C4-2B (cell line): ENCODE data around the gene UBR4.

Experiments used
- H3K27ac ChIP-seq: fragments of 450-650 bp; 2 replicates; pipeline ENCODE4 v1.5.1; 2017
- ZFX ChIP-seq: fragments of 450-650 bp; IDR thresholded peaks from 2 replicates; pipeline ENCODE4 v1.6.1; 2017
- TF ChIP-seq, protein P1 (sequence below): fragments of 450-650 bp; conservative IDR thresholded peaks from 2 replicates; pipeline ENCODE4 v1.5.1; 2017; ENCODE audit warnings: mild to moderate bottlenecking

UBR4 gene

DNA sequence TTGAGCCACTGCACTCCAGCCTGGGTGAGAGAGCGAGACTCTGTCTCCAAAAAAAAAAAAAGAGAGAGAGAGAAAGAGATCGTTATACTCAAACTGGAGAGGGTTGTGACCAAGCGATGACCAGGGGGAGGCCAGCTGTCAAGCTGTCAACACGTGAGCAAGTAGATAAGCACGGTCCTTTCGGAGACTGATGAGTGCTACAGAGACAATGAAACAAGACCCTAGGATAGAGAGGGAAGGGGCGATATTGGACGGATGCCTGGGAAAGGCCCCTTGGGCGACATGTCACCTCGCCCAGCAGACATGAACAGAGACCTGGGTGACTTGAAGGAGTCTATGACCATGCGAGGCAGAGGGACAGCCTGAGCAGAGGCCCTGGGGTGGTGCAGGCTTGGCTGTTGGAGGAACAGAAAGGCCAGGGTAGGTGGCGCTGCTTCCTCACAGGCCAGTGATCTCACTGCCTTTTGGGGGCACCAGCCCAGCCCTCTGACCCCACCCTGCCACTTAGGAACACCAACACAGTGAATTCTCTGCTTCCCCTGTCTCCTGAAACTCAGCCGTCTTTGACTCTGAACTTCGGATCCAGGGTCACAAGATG is 152.8 kb downstream of the UBR4 start:
- TF ChIP-seq, protein P1, sequence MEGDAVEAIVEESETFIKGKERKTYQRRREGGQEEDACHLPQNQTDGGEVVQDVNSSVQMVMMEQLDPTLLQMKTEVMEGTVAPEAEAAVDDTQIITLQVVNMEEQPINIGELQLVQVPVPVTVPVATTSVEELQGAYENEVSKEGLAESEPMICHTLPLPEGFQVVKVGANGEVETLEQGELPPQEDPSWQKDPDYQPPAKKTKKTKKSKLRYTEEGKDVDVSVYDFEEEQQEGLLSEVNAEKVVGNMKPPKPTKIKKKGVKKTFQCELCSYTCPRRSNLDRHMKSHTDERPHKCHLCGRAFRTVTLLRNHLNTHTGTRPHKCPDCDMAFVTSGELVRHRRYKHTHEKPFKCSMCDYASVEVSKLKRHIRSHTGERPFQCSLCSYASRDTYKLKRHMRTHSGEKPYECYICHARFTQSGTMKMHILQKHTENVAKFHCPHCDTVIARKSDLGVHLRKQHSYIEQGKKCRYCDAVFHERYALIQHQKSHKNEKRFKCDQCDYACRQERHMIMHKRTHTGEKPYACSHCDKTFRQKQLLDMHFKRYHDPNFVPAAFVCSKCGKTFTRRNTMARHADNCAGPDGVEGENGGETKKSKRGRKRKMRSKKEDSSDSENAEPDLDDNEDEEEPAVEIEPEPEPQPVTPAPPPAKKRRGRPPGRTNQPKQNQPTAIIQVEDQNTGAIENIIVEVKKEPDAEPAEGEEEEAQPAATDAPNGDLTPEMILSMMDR: no peak
- TF ChIP-seq ZFX: no peak
- no peak overlapping the region for H3K27ac ChIP-seq

DNA sequence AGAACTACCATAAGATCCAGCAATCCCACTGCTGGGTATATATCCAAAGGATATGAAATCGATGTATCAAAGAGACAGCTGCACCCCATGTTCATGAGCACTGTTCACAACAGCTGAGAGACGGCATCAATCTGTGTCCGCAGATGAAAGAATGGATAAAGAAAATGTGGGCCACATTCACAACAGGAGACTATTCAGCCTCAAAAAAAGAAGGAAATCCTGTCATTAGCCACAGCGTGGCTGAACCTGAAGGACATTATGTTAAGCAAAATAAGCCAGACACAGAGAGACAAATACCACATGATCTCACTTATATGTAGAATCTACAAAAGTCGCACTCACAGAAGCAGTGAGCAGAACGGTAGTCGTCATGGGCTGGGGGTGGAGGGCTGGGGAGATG is 154.4 kb downstream of the UBR4 start:
- H3K27ac ChIP-seq: no peak overlapping the region

DNA sequence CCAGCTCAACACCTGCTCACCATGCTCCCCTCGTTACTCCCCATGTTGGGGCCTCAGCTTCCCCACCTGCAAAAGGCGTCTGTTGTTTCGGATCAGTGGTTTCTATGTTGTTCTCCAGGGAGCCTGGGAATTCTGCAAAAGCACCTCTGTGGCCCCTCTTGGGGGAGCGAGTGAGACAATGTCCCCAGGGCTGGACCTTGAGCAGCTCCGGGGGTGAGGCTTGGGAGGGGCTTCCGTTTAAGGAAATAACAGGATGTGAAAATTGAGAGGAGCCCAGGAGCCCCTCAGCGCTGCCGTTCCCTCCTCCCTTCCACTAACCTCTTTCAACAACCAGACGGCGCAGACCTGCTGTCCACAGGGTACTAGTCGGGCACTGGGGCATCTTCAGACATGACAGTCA is 155.1 kb downstream of the UBR4 start:
- H3K27ac ChIP-seq: no peak overlapping the region
- TF ChIP-seq, protein P1: no peak
- TF ChIP-seq ZFX: no peak

More for the DNA sequence above, 154.4 kb downstream of the UBR4 start:
- TF ChIP-seq, protein P1: no peak
- TF ChIP-seq ZFX: no peak

DNA sequence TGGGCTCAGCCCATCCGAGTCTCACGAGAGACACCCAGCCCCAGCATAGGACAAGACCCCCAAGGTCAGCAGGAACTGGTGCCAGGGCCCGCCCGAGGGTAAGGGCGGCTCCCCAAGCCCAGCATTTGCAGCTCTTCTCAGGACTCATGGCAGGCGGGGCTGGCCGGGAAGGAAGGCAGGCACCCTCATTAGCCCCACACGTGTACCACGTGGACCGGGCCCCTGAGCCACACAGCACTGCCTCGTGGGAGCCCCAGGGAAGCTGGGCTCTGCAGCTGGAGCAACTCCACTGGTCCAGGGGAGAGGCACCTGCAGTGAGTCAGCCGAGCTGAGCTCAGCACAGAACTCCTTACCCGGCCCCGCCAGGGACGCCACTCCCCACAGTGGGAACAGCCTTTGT is 155.8 kb downstream of the UBR4 start:
- H3K27ac ChIP-seq: no peak overlapping the region
- TF ChIP-seq, protein P1: no peak
- no peak for TF ChIP-seq ZFX

DNA sequence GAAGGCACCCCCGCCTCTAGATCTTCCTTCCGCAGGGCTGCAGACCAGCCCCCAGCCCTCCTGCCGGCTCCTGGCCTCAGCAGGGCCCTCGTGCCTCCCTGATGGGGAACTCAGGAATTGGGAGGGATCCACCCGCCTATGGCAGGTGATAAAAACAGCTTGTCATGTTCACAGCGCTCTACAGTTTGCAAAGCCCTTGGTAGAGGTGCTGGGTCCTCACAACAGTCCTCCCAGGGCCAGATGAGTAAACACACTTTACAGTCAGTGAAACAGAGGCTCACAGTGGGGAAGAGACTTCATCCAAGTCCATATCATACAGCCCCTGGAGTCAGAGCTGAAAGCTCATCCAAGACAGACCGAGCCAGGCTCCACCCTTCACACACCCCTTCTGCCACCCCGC is 156.6 kb downstream of the UBR4 start:
- no peak overlapping the region for H3K27ac ChIP-seq
- TF ChIP-seq, protein P1: no peak
- no peak for TF ChIP-seq ZFX

DNA sequence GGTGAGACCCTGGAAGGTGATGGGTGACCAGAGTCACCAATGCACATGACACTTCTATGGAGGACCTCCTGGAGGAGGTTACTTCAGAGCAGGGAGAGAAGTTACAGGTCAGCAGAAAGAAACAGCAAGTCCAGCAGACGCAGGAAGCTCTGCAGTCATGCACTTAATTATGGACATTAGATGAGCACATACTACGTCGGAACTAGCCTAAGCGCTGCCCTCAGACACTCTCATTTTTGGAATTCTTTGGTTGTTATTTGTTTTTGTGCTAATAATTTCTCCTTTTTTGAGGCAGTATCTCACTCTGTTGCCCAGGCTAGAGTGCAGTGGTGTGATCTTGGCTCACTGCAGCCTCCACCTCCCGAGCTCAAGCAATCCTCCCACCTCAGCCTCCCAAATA is 160.3 kb downstream of the UBR4 start:
- no peak for TF ChIP-seq ZFX
- TF ChIP-seq, protein P1: no peak
- H3K27ac ChIP-seq: no peak overlapping the region

DNA sequence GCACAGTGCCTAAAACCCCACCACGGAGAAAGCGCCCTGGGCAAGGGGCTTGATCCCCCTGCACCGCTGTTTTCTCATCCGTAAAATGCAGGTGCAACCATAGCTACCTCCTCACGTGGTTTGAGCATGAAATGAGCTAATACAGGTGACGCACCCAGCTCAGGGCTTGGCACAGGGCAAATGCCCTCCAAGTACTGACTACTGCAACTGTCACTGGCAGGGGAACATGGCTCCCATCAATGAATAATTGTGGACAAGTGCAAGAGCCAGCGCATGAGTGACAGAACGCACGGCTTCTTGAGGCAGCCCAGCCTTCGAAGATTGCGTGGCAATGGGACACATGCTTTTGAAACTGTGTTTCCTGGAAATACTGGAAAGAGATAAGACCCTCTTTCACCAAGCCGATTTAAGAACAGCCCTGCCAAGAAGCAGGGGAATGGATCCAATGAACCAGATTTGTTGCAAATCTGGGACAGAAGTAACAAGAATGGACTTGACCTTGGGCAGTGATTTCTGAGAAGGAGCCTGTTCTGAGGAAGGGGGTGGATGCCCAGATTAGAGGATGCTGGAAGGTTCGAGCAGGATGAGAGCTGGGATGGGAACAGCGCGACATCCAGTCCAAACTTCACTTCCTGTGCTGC is 160.8 kb downstream of the UBR4 start:
- H3K27ac ChIP-seq: no peak overlapping the region

More for the DNA sequence above, 160.8 kb downstream of the UBR4 start:
- no peak for TF ChIP-seq ZFX
- TF ChIP-seq, protein P1: no peak
